Inflammatory macrophage treated with lipopolysaccharide for 1 hour (primary cell): ENCODE results near the gene WNT3.

Experiments used
- DNase-seq, 2 donors: peaks; one replicate each; pipeline ENCODE4 v3.0.0-alpha.2; 2020 to 2022

WNT3 gene

GRCh38 chr17:46834846-46835245 is 16.4 kb upstream of the WNT3 start:
- no peak for DNase-seq

DNA sequence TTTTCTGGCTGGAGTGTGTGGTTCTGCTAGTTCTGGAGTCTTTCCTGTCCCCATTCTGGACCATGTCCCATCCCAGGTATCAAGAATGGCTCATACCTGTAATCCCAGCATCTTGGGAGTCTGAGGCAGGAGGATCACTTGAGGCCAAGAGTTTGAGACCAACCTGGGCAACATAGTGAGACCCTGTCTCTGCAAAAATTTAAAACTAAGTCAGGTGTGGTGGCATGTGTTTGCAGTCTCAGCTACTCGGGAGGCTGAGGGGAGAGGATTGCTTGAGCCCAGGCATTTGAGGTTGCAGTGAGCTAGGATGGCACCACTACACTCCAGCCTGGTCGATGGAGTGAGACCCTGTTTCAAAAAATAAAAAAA is 15.3 kb upstream of the WNT3 start:
- DNase-seq, result no peak

DNA sequence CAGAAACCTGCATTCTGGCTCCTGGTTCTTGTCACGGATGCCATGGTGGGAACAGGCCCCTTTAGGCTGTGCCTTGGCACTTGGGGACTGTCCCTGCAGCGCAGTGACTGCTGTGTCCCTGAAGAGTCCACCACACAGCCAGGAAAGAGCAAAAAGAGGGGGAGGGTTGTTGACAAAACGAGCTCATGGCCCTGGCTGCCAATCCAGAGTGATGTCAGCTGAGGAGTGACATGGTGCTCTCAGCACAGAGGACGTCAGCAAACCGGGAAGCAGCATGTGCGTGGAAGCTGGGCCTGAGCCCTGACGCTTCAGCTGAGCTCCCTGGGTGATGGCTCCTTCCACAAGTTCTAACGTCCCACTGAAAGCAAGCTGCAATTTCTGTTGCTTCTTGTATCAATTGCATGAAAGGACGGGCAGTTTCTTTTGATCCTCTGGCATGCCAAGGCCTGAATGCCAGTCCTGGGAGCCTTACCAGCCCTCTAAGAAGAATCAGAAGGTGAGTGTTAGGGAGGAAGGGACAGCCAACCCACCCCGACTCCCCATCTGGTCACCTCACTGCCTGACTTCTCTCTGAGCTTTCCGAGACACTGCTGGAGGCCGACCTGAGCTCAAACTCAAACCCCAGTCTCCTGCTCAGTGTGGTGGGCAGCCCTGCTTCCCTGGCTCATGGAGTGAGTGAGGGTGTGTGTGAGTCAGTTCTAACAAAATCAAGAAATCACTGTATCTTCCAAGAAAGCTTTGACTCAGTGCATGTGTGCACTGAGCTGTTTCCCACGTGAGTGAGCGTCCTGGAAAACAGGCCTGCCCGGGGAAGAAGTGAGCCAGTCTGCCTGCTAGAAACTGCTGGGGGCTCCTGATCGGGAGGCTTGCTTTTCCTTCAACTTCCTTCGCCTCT is 14.7 kb upstream of the WNT3 start:
- DNase-seq, result no peak

DNA sequence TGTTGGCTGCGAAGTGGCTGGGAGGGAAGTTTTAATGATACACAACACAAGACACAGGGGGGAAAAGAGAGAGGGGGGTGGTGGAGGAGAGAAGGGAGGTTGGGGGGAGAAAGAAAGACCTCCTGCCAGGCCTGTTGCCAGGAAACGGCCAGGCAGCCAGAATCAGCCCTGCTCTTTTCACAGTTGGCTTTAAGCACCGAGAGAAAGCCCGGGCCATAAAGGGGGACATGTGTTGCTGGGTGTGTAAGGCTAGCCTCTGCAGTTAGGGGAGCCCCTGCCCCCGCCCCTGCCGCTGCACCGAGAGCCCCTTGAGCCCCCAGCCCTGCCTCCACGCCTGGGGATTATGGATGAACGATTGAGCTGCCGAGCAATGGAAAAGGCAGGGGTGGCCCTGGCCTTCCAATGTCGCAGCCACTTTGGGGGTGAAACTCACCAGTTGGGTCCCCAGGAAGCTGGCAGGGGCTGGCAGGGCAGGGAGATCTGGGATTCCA is 13.9 kb upstream of the WNT3 start:
- DNase-seq, result no peak

DNA sequence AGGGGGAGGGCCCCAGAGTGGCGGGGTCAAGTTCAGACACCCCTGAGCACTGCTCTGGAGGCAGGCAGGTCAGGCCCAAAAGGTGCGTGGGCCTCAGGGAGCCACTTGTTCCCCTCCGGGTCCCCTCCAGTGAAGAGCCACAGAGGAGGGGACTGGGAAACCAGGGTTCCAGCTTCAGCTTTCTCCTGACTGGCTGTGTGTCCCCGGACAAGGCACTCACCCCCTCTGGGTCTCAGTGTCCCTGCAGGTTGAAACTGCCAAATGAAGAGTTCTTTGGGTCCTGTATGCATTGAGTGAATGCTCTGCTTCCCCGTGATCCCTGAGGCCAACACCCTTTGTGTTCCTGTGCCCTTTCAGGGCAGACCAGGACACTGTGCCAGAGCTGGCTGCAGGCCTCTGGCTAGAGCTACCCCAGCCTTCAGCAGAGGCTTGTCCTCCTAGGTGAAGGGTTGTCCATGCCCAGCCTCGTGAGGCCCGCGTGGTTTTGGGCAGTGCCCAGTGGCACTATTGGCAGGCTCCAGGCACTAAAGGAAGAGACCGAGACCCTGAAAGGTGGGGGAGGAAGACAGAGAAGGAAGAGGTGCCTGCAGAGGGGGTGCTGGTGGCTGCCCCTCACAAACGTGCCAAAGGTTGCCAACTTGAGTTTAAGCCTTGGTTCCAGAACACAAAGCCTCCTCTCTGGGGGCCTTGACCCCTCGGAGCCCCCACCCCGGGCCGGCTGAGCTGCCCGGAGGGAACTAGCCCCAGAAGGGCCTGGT is 13.3 kb upstream of the WNT3 start:
- no peak for DNase-seq

GRCh38 chr17:46827274-46827673 is 8.8 kb upstream of the WNT3 start:
- no peak for DNase-seq

GRCh38 chr17:46826116-46826515 is 7.6 kb upstream of the WNT3 start:
- DNase-seq, result no peak

DNA sequence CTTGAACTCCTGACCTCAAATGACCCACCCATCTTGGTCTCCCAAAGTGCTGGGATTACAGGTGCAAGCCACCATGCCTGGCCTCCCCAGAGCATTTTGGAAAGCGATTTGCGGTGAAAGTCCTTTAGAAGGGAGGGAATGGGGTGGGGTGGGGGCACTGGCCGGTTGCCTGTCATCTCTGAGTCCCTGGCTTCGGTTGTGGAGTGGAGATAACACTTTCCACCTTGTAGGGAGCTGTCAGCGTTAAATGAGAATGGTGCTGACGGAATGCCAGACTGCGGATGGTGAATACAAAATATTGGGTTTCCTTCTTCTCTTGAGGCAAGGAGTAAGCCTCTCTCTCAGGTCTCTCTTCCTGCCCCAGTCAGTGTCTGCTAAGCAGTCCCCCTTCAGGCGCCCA is 5.2 kb upstream of the WNT3 start:
- DNase-seq, result no peak

DNA sequence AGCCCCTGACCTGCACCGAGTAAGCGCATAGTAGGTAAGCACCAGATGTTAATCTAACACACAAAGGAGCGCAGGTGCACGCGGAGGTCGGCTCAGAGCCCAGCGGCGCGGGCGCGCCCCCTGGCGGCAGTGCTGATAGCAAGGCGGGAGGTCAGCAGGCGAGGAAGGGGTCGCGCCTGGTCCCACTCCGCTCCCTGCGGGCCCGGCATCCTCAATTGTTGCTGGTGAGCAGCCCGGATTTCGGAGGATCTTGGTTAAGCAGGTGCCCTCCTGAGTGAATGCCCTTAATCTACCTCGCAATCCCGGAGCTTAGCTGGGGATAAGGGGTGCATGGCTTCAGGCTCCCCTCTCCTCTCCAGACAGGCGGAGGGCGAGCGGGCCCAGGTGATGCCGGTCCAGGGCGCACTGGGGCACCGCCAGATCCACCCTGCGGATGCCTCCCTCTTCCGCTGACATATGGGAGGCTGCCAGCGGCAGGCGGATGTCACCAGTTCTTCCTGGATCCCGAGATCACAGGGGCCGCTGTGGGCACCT is 4.0 kb upstream of the WNT3 start:
- DNase-seq, result no peak

DNA sequence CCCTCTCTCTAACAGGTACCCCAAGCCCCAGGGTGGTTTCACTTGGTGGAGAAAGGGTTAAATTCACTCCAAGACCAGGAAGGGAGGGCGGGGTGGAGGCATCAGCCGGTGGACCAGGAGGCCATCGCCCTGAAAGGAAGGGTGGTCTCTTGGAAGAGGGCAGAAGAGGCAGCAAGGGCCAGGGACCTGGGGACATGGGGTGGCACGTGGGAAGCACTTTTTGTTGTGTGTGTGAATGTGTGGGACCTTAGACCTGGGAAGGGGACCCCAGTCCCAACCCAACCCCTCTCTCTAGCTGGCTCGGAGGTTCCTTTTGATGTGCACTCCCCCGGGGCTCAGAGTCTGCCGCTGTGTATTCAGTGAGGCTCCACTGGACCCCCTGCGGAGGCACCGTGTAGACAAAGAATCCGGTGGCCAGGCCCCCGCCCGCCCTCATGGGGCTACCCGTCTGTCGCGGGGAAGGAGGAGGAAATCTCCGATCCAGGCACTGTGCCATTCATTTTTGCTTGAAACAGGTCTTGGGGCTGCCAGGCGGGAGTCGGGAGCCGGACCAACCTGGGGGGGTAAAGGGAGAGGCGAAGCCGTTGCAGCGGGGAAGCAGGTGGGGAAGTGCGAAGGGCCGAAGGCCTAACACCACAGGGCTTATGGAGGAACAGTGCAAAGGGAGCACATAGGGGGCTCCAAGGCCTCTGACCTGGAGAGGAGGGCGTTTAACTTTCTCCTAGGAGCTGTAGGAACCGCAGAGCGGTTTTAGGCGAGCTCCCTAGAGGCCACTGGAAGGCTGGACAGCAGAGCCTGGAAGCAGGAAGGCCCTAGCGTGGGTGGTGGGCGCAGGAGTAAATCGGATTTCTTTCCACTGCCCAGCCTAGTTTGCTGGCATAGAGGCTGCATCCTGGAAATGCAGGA is 3.2 kb upstream of the WNT3 start:
- DNase-seq, result no peak

- DNase-seq, result no peak
These were observed 2.3 kb upstream of the WNT3 start for GRCh38 chr17:46820592-46821450.

DNA sequence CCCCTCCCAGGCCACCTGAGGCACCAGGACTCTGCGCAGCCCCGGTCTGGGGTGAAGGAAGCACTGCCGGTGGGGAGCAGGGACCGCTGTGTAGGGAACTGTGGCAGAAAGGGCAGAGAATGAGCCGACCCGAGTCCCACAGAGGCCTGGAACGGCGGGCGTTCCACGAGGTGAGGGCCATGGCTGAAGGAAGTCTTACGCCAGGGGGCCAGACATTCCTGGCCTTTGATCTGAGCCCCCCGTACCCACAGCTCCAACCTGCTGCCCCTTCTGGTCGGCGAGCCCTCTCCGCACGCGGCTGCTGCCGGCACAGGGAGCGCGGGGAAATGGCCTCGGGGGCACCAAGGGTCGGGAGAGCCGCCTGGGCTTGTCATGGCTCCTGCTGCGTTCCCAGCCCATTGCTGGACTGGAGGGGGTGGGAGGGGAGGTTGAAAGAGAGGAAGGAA is 1.4 kb upstream of the WNT3 start:
- no peak for DNase-seq

- DNase-seq, result peak in 1 of 2 donors; percentile 2
These were observed 702 bp upstream of the WNT3 start for GRCh38 chr17:46818929-46819859.

- no peak for DNase-seq
These were observed 637 bp downstream of the WNT3 start for GRCh38 chr17:46817901-46818209.

DNA sequence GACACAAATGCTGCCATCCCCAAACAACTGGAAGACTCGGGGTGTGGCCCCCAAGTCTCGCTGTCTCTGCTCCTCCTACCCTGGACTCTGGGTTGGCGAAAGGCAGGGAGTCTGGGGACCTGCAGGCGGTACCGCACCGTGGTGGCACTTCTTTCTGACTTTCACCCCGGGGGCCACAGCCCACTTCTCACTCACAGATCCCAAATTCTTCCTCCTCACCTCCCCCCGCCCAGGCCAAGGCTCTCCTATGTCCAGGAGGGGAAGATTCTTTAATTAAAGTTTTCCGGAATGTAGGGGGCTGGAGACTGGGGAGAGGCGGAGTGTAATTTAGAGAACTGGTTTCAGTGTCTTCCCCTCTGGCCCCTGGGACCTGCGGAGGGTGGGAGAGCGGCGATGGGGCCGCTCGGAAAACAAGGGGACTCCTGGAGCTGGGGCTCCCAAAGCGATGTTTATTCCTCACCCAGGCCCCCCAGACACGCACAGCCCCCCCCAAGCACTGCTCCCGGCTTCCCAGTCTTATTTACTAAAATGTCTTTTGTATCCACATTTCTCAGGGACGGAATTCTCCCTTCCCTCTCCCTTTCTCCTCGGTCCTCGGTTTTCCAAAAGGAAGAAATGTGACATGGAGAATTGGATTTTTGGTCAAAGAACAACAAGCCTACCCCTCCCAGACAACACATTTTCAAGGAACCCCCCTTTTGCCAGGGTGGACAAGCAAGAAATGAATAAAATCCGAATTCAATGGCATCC is 1.2 kb downstream of the WNT3 start:
- DNase-seq, result no peak

- DNase-seq, result no peak
These were observed 2.8 kb downstream of the WNT3 start for GRCh38 chr17:46815474-46816353.

DNA sequence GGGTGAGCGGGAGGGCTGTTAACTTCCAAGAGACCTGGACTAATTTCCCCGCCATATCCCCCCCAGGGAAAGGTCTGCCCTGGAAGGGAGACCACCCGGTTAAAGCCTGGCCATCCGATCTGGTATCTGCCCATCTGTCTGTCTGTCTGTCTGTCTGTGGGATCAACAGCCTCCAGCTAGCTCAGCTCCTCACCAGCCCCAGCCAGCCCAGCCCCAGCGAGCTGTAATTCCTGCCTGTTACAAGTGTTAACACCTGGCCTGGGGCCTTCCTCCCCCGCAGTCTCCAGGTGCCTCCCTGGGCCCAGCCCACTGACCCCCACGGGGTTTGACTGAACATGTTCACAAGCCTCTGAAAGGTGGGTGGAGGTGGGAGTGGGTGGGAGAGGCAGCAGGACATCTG is 4.0 kb downstream of the WNT3 start:
- DNase-seq, result no peak

GRCh38 chr17:46813920-46814319 is 4.6 kb downstream of the WNT3 start:
- no peak for DNase-seq
